HG02981 (cell line): Measurements from ENCODE around the gene THRAP3.
"Not testable (repeated sequence)": the region's sequence is repeated elsewhere in the genome, so short reads cannot be mapped to it uniquely, and the experiment has no call there.

Experiments
- ATAC-seq: cut with Tn5 transposase; IDR thresholded peaks from one replicate; pipeline ENCODE4 v1.9.1; 2021; ENCODE audit warnings: mild to moderate bottlenecking, moderate library complexity; ENCODE audit not compliant: unreplicated experiment

Gene THRAP3

DNA sequence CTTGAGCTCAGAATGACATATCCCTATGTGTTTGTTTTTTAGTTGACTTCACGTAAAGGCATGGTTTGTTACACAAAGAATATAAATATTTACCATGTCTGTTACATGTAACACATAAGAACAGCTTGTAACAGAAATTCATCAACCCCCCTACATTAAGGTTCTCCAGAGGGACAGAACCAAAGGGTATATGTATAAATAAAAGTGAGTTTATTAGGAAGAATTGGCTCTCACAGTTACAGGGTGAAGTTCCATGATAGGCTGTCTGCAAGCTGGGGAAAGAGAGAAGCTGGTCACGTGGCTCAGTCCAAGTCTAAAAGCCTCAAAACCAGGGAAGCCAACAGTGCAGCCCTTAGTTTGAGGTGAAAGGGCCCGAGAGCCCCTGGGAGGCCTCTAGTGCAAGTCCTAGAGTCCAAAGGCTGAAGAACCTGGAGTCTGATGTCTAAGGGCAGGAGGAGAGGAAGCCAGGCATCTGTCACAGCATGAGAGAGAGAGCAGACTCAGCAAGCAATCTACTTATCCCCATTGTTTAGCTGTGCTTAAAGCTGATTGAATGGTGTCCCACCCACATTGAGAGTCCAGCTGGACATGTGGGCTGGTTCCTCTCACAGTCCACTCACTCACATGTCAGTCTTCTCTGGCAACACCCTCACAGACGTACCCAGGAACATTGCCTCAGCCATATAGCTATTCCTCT is 15.8 kb downstream of the THRAP3 start:
- ATAC-seq, result no peak

DNA sequence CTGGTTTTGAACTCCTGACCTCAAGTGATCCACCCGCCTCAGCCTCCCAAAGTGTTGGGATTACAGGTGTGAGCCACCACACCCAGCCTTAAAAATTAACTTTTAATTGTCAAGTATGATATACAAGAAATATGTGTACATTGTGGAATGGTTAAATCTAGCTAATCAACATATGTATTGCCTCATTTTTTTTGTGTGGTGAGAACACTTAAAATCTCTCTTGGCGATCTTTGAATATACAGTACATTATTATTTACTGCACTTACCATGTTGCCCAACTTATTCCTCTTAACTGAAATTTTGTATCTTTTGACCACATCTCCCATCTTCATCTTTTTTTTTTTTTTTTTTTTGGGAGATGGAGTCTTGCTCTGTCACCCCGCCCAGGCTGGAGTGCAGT is 23.3 kb downstream of the THRAP3 start:
- no peak for ATAC-seq

DNA sequence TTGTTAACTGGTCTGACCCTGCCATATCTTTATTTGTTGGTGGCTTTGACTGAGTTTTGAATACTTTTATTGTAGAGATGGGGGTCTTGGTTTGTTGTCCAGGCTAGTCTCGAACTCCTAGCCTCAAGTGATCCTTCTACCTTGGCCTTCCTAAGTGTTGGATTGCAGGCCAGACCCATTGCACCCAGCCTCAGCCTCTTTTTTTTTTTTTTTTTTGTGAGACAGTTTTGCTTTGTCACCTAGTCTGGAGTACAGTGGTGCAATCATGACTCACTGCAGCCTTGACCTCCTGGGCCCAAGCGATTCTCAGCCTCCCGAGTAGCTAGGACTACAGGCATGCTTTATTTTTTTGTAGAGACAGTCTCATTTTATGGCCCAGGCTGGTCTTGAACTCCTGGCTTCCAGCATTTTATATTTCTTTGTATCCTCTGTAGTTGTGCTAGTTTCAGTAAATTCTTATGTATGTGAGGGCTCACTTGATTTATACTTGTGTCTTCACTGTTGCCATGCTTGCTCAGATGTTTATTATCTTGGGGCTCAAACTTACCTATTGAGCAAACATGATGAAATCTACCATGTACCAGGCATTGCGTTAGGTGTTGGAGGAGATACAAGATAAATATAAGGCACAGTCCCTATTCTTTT is 24.1 kb downstream of the THRAP3 start:
- no peak for ATAC-seq

DNA sequence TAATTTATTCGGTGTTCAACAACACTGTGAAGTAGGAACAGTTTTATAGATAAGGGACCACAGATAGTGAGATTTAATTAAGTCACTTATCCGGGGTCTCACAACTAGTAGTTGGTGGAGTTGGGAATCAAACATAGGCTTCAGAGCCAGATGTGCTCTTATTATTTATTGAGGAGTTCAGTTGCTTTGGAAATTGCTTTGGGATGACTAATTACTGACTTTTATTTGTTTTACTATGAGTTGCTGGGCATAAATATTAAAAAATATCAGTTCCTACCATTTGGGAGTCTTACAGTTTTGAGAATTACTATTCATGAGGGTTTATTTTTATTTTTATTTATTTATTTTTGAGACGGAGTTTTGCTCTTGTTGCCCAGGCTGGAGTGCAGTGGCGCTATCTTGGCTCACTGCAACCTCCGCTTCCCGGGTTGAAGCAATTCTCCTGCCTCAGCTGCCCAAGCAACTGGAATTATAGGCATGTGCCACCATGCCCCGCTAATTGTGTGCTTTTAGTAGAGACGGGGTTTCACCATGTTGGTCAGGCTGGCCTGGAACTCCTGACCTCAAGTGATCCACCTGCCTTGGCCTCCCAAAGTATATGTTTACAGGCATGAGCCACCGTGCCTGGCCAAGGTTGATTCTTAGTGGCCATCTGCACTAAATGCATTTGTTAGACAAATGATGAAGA is 27.7 kb downstream of the THRAP3 start:
- ATAC-seq, result no peak

DNA sequence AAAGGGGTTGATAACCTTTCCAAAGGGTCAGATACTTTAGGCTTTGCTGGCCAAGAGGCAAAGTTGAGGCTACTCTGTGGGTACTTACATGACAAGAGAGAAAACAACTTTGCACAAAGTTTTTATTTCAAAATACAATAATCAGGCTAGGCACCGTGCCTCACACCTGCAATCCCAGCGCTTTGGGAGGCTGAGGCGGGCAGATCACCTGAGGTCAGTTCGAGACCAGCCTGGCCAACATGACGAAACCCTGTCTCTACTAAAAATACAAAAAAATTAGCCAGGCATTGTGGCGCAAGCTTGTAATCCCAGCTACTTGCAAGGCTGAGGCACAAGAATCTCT is 28.2 kb downstream of the THRAP3 start:
- not testable (repeated sequence) for ATAC-seq

DNA sequence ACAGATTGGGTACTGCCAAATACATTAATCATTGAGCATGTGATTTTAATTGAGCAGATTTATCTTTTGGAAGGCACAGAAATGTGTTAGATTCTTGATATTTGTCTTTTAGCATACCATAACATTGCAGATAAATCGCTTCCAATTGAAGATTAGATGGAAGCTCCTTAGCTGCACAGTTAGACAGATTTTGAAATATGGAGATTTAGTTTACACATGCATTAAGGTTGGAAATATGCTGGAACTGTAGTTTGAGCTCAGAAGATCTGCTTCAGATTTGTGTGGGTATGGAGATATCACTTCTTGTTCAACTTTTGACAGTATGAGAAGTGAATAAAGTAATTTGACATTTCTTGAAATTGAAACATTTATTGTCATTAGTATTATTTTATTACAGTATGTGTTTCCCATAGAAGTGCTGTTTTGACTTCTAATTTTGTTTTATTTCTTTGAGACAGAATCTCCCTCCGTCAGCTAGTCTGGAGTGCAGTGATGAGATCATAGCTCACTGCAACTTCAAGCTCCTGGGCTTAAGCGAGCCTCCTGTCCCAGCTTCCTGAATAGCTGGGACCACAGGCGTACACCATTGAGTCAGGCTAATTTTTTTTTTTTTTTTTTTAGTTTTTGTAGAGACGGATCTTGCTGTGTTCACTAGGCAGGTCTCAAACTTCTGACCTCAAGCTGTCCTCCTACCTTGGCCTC is 29.1 kb downstream of the THRAP3 start:
- no peak for ATAC-seq

DNA sequence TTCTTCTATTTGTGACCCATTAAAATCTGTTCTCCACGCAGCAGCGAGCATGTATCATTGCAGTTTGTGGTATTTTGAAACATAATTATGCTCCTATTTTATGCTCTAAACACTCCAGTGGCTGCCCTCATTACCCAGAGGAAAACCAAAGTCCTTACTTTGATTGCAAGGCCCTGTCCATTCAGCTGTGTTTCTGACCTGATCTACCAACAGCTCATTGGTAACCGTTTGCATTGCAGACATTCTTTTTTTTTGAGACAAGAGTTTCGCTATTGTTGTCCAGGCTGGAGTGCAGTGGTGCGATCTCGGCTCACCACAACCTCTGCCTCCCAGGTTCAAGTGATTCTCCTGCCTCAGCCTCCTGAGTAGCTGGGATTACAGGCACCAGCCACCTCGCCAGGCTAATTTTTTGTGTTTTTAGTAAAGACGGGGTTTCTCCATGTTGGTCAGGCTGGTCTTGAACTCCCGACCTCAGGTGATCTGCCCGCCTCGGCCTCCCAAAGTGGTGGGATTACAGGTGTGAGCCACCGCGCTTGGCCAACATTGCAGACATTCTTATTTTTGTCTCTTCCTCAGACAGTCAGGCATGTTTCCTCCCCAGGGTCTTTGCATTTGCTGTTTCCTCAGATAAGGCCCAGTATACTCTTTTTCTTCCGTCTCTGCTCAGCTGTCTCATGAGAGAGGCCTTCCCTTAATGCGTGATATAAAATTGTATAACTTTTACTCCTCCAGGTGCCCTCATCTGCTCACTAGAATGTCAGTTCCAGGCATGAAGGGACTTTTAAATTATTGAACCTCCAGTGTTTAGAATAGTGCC is 32.5 kb downstream of the THRAP3 start:
- ATAC-seq, result no peak

DNA sequence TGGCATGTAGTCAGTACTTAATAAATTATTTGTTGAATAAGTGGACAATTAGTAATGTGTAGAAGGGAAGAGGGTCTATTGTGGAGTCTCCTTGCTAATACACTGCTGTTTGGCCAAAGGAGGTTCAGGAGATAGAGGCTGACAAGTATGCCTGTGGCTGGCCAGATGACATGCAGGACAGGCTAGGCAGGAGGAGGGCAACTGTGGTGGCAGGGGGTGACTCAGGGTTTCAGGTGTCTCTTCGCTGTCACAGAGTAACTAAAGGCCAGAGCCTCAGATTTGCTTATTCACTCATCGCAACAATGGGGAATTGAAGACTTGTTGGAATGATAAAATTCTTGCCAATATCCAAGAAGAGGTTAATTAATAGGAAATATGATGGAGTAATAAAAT is 33.1 kb downstream of the THRAP3 start:
- no peak for ATAC-seq

DNA sequence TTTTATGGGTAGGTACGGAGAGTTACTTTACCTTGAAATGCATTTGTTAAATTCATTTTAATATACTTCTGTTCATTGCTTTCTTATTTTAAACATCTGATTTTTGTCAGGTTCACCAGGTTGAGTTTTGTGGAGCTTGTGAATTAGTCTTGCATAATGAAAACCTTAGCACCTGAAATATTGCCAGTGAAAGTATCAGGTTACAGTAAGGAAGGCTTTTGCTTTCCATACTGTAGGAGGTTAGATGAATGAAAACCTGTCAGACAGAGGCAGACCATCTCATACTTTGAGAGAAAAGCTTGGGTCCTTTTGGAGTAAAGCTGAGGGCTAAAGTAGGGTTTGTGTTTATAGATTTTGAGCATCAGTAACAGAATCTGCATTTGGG is 34.7 kb downstream of the THRAP3 start:
- no peak for ATAC-seq

DNA sequence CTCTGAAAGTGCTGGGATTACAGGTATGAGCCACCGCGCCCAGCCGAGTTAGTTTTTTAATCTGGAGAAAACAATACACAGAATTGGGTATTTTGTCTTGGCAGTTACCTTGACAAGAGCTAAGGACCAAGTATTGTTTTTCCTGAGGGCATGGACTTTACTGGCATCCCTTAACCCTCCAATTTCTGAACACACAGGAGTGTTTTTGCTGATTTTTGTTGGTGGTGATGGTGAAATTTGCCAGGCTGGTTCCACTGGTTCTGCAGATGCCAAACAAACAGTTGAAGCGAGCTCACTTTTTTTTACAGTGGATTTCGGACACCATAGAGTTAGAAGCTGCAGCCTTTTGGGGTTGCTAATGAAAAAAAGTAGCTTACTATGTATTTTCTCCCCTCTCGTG is 44.7 kb downstream of the THRAP3 start:
- ATAC-seq, result no peak

DNA sequence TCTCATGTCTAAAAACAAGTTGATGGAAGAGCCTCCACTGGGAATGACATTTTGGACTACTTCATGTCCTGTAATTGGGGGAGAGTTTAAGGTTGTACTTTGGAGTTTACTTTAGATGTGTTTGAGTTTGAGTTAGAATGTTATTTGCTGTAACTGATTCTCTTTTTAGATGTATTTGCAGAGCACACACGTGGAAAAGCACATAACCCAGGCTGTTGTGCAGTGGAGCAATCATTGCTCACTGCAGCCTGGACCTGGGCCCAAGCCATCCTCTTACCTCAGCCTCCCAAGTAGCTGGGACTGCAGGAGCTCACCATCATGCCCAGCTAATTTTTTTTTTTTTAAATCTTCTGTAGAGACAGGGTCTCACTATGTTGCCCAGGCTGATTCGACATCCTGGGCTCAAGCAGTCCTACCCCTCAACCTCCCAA is 45.2 kb downstream of the THRAP3 start:
- ATAC-seq, result no peak

DNA sequence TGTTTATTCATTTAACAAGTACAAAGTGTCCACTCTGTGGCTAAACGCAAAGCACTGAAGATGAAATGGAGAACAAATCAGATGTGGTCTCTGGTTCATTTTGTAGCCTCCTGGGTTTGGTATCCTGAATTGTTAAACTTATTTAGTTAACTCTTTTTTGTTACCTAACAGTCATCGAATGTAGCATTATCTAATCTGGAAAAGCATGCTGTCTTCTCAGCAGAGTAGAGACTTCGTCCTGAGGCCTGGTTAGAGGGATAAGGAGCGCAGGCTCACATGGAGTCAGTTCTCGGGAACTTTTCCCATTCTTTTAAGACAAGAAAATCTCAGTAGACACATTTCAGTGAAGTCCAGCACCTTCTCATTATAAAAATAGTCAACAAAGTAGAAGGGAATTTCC is 48.8 kb downstream of the THRAP3 start:
- ATAC-seq, result no peak

DNA sequence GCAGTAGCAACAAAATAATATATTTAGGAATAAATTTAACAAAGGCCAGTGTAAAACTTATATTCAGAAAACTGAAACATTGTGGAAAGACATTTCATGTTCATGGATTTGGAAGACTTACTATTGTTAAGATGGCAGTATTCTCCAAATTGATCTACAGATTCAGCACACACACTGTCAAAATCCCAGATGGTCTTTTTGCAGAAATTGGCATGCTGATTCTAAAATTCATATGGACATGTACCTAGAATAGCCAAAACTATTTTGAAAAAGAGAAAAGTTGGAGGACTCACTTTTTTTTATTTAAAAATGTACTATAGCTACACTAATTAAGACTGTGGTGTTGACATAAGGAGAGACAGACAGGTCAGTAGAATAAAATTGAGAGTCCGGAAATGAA is 50.0 kb downstream of the THRAP3 start:
- no peak for ATAC-seq

DNA sequence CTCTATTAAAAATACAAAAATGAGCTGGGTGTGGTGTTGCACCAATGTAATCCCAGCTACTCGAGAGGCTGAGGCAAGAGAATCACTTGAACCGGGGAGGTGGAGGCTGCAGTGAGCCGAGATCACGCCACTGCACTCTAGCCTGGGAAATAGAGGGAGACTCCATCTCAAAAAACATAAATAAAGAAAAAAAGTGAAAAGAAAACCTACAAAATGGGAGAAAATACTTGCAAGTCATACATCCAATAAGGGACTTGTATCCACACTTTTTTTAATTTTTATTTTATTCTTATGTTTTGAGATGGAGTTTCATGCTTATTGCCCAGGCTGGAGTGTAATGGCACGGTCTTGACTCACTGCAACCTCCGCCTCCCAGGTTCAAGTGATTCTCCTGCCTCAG is 52.4 kb downstream of the THRAP3 start:
- no peak for ATAC-seq

DNA sequence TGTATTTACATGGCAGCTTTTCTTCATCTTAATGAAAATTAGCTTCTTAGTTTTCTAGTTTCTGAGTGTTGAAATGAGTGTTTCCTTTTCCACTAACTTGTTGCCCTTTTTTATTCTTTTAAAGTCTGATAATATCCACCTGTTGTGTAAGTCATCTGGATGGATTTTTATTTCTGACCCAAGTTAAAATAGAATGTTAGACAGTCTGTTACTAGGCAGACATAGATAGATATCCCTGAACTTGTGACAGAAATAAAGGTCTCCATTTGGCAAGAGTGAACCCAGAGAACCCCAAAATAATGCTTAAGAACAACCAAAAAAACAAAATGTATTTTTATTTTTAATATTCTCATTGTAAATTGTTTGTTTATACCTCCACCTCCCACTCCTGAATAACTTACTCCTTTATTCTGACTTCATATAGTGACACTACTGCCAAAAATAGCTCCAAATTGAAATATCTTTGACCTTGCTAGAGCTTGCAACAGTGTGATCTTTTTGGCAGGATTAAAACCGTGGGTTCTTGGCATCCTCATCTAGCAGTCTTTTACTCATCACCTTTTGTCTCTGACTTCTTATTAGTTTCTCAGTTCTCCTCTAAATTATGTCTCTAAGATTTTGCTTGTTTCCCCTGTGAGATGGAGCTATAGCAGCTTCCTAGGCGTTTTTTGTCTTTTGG is 55.0 kb downstream of the THRAP3 start:
- ATAC-seq, result no peak

DNA sequence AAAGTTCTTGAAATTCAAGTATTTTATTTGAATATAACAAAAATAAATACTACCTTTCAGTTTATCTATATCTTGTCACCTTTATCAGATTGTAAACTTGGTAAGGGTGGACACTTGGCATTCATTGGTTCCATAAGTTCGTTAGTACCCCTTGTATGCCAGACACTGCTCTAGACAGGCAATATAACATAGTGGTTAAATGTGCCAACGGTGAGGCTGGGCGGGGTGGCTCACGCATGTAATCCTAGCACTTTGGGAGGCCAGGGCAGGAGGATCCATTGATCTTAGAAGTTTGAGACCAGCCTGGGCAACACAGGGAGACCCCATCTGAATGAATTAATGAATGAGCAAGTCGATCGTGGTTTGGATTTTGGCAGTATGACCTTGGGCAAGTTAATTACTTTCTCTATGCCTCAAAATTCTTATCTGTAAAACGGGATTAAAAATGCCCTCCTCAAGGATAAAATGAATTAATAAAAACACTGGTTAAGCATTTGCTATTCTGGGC is 55.6 kb downstream of the THRAP3 start:
- ATAC-seq, result no peak

DNA sequence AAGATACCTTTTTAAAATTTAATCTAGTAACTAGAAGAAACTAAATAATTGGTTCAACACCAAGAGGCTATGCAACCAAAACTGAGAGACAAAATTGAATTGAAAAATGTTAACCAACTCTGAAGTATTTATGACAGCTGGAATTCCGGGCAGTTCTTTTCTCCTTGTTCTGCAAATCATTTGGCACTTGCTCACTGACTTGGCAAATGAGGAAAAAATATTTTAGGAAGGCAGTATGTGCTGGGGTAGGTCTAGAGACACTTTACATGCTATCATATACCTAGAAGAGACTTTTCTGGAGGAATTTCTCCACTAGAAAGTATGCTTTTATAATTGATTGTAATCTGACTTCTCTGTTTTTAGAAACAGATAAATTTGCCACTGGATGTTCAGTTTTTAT is 59.8 kb downstream of the THRAP3 start:
- ATAC-seq, result no peak

DNA sequence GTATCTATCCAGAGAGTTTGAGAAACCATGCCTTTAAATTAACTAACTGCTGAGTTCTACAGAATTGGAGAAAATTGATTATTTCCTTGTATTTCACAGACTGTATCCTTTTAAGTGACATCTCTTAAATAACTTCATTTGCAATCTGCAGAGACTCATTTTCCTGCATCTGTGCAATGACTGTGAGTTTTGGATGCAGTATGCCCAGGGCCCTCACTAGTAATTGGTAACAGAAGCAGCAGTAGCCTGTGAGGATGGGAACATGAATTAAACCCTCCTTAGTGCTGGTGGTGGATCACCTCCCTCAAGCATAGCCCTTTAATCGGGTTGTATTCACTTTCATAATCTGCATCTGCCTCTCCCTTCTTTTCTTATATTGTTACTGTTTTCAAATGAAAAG is 60.3 kb downstream of the THRAP3 start:
- no peak for ATAC-seq

DNA sequence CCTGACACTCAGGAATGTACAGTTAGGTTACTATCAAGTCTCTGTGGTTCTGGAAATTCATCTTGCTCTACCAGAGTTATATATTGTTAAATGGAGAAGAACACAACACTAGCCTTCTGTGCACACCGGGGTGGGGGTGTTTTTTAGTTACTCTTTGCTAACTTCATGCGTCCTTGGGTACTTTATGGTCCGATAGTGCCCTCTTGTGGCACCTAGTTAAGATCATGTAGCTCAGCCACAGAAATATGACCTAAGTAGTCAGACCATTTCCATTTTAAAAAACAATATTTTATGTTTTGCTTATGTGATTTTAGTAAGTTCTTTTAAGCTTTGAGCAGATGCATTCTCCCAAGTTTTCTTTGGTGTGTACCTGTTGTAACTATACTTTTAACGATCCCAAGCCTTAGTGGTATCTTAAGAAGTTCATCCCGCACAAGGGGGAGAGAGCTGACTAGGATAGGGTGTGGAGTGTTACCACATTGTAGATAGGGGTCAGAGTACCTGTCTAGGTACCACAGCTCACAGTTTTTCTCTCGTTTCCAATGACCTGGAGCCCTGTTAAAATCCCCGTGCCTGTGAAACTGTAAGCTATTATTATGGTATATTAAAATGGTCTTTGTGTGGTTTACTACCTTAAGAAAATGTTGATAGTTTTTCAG is 61.3 kb downstream of the THRAP3 start:
- no peak for ATAC-seq

DNA sequence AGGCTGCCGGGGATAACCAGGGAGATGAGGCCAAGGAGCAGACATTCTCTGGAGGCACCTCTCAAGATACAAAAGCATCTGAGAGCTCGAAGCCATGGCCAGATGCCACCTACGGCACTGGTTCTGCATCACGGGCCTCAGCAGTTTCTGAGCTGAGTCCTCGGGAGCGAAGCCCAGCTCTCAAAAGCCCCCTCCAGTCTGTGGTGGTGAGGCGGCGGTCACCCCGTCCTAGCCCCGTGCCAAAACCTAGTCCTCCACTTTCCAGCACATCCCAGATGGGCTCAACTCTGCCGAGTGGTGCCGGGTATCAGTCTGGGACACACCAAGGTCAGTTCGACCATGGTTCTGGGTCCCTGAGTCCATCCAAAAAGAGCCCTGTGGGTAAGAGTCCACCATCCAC is 62.6 kb downstream of the THRAP3 start:
- no peak for ATAC-seq
